GM21367 (cell line): ENCODE measurements around the gene PRDM16.

ENCODE experiments used
- ATAC-seq: cut with Tn5 transposase; IDR thresholded peaks from one replicate; pipeline ENCODE4 v1.9.1; 2021; ENCODE audit not compliant: unreplicated experiment

Gene PRDM16

DNA sequence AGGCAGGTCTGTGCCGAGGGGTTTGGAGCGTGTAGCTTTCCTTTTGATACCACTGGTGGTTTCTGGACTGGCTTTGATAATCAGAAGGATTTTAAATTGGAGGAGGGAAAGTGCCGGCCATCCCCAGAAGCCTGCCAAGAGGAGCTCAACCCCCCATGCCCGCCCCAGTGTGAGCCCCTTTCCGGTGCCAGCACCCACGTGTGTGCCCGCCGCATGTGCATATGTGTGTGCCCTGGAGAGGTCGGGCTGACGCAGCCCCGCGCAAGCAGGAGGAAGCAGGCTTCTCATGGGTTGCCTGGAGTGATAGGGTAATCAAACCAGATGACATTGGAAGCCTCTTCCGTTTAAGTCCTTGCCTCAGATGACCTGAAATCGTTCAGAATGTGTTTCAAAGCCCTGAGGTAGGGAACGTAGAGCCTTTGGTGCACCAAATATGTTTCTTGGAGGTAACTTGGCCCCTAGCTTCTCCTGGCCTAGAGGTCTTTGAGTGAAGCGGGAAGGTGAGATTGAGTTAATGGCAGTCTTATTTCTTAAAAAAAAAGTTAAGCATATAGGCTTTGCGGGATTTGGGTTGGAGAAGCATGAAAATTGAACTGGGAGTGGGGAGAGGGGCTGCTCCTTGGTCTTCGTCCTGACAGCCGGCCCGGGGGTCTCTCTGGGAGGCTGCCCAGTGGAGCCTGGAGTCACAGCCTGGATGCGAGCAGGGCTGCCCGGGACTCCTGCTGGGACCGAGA lies 351.4 kb downstream of the PRDM16 start:
- ATAC-seq, result no peak

DNA sequence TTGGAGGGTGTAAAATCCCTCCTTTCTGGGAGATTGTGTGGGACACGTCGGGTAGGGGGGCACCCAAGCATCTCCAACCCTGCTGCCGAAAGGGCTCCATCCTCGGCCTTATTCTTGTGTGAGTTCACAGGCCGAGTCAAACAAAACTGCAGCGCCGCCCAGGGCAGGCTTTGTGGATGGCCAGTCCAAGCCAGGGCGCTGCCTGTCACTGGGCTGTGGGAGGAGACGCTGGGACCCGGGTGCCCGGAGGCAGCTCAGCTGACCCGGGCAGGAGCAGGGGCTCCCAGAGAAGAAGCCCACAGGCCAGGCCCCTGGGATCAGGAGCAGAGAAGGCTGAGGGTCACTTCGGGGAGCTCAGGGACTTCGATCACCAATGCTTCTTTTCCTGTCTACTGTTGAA lies 353.6 kb downstream of the PRDM16 start:
- no peak for ATAC-seq

DNA sequence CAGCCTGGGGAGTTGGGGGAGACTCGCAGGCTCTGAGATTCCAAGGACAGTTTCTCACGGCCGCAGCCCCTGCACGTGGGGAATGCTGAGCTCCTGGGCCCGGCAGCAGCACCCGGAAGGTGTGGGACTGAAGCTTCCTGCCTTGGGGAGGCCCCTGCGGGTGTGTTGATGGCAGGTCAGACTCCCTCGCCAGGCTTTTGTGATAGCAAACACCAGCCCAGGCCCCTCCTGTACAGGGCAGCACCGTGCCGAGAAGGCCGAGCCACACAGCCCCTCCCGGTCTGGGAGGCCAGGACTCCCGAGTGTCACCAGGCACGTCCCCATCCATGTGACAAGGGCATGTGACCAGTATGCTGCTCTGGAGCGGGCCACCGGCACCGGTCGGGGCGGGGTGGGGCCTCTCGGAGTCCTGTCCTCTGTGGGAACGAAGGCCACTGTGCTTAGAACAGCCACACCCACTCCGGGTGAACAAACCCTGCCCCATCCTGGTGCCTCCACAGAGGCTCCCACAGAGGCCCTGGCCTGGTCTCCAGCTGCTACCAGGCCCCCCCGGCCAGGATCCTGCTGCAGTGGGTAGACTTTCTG lies 354.3 kb downstream of the PRDM16 start:
- ATAC-seq, result no peak

DNA sequence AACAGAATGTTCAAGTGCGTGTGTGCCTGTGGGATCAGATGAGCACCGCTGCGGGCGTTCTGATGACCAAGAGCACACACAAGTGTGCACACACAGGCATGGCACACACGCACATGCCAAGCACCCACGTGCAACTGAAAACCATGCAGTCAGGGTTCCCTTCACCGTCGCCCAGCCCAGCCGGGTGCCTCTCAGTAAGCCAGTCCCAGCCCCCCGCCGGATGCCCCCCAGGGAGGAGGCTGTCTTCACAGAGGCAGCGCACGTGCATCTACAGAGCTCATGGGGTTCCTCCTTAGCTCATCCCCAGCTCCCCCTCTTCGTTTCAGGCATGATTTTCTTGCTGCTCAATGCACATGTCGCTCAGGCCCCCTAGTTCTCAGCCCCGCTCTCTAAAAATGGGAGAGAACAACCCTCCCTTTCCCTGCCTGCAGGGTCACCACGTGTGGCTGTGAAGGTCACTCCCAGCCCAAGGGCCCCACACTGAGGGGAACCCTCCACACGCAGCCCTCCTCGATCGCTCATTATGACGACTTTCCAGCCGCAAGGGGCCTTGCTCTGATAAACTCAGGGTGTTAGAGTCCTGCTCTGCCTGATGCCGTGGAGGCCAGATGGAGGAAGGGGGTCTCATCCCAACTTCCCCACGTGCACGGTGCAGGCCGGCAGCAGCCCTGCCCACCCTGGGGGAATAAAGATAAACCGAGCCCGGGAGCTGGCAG lies 355.1 kb downstream of the PRDM16 start:
- ATAC-seq, result no peak

DNA sequence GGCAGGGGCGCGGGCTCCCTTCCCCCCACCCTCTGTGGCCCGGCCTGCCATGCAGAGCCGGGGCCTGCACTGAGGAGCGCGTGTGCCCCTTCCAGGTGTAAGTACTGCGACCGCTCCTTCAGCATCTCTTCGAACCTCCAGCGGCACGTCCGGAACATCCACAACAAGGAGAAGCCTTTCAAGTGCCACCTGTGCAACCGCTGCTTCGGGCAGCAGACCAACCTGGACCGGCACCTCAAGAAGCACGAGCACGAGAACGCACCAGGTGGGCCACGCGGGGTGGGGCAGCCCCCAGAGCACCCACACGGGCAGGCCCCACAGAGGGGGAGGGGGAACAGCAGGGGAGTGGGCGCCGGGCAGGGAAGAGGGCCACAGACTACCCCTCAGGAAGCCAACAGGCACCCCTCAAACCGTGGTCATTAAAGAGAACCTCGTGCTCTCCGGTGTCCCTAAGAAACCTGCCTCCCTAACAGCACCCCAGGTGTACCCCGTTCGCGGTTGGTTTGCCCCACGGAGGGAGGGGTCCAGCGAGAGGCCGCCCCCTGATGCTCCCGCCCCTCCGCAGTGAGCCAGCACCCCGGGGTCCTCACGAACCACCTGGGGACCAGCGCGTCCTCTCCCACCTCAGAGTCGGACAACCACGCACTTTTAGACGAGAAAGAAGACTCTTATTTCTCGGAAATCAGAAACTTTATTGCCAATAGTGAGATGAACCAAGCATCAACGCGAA lies 356.6 kb downstream of the PRDM16 start:
- no peak for ATAC-seq

DNA sequence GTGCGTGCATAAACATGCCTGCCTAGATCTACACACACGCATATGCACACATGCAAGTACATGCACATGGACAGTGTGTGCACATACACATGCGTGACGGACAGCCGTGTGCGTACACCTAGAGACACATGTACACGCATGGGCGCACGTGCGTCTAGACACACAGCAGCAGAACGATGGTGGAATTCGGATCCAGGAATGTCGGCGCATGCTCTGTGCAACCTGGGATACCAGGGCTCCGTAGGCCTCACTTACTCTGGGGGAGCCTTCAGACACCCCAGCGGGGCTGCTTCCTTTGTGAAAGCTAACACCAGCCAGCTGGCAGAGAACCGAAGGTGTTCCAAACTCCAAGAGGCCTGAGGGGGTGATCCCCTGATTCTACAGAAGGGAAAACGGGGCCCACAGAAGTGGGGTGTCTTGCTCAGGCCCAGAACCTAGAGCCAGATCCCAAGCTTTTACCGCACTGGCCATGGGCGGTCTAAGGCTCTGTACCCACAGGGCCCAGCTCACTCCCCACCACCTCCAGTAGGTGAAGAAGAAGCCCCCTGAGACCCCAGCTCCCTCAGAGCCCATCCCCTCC lies 358.0 kb downstream of the PRDM16 start:
- ATAC-seq, result no peak

DNA sequence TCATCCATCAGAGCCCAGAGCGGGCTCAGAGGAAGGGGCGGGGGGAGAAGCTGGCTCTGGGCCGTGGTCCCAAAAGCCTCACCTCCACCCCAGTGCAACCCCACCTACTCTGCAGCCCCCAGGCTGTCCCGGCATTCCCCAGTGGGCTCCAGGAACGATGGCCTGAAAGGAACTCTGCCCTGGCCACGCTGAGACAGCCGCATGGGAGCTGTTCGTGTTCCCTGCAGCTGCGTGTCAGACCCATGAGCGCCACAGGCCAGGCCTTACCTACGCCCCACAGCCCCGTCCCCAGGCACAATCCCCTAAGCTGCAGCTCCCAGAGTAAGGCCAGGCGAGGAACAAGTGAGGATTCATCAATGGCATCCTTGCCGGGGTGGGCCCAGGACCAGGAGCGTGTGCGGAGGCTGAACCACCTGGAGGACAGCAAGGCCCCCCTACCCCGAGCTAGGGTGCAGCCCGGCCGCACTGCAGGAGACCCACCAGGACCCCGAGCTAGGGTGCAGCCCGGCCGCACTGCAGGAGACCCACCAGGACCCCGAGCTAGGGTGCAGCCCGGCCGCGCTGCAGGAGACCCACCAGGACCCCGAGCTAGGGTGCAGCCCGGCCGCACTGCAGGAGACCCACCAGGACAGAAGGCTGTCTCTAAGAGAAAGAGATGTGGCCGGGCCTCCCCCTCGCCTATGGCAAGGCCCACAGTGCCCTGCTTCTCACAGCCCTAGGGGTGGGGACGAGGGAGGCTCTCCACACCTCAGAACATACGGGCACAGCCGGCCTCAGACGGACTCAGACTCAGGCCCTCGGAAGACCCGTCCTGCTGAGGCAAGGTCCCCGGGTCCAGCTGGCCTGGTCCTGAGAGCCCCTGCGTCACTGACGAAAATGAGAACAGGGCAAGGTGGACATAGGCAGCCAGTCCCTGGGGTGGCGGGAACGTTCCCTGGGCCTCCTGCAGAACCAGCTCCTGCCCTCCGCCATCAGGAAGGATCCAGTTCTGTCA lies 359.0 kb downstream of the PRDM16 start:
- ATAC-seq, result no peak

DNA sequence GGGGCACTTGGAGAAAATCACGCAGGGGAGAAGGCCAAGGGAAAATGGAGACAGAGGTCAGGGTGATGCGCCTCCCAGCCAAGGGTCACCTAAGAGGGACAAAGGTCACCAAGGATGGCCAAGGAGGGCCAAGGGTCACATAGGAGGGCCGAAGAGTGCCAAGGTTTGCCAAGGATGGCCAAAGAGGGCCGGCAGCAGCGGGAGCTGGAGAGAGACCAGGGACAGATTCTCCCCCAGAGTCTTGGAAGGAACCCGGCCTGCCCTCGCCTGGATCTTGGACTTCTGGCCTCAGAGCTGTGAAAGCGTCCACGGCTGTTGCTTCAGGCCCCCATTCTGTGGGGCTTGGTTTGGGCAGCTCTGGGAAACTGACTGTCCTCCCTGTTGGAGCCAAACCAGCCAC lies 359.9 kb downstream of the PRDM16 start:
- no peak for ATAC-seq

DNA sequence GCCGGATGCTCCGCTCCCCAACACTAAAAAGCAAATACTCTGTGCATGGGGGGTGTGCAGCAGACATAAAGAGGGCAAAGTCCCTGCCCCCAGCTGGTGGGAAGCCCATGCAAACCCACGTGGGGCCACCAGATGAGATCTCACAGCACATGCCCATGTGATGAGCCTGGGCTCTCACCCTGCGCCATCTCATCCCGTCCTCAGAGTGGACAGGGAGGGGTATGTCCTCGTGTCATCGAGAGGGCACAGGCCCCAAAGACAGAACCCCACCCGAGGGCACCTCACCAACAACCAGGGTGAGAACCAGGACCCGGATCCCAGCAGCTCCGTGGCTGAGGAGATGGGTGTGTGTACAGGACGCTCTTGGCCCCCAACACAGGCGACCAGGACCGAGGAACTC lies 360.3 kb downstream of the PRDM16 start:
- no peak for ATAC-seq

DNA sequence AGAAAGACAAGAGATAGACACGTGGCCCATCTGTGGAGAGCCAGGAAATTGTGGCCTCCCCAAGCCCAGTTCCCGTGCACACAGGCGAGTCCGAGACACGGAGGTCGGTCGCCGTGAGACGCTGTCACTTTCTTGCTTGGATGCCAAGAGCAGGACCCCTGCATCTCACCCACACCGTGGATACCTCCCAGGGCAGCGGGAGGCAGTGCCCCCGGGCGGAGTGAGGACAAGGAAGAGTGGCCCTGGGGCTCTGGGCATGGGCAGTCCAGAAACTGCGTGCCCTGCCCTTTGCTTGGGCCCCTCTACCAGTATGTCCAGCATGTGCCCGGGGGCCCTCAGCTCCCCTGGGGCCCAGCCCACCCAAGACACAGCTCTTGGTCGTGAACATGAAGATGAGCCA lies 360.8 kb downstream of the PRDM16 start:
- ATAC-seq, result no peak

DNA sequence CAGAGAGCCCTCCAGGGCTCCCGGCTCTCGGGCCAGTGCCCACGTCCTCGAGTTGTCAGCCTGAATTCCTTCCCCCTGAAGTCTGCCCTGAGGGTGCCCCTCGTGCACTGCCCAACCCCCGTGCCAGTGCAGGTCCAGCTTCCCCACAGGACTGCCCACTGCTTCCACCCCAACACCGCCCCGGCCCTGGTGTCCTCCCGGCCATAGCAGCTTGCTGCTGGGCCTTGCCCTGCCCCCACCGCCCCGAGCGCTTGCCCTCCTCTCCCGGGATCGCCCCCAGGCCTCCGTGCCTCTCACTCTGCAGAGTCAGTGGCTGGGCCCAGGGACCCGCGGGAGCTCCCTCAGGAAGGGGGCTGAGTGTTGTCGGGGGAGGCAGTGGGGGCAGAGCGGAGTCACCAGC lies 361.4 kb downstream of the PRDM16 start:
- no peak for ATAC-seq

DNA sequence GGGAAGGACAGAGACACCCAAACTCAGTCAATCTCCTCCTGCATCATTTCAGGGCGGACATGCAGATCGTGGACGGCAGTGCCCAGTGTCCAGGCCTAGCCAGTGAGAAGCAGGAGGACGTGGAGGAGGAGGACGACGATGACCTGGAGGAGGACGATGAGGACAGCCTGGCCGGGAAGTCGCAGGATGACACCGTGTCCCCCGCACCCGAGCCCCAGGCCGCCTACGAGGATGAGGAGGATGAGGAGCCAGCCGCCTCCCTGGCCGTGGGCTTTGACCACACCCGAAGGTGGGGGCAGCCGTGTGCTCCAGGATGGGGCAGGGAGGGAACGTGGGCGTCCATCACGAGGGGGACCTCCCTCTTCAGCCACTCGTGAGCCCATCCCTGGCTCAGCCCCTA lies 361.8 kb downstream of the PRDM16 start:
- ATAC-seq, result no peak

DNA sequence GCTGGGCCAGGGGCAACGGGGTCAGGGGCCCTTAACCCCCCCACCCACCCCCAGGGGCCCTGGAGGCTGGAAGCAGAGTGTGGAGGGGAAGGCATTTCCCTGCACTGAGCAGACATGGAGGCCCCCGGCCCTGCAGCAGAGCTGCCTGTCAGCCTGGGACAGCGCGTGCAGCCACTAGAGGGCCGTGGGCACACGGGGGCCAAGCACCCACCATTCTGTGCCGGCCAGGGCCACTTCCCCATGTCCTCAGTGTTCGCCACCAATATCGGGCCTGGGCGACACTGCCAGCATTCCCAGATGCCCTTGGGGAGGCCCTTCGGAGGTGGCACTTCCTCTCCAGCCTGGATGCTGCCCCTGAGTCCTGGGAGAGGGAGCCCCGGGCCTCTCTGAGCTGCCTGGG lies 362.3 kb downstream of the PRDM16 start:
- ATAC-seq, result no peak

DNA sequence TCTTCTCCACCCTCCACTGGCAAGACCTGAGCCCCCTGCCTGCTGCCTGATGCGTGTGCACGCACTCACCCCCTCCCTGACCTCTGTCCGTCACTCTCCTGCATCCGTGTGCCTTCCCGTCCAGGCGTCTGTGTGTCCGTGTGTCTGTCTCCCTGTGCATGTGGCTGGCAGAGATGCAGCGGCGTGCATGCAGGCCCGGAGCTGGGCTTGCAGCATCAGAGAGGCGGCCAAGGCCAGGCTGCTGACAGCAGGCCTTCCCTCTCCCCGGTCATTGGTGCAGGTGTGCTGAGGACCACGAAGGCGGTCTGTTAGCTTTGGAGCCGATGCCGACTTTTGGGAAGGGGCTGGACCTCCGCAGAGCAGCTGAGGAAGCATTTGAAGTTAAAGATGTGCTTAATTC lies 362.7 kb downstream of the PRDM16 start:
- ATAC-seq, result no peak

DNA sequence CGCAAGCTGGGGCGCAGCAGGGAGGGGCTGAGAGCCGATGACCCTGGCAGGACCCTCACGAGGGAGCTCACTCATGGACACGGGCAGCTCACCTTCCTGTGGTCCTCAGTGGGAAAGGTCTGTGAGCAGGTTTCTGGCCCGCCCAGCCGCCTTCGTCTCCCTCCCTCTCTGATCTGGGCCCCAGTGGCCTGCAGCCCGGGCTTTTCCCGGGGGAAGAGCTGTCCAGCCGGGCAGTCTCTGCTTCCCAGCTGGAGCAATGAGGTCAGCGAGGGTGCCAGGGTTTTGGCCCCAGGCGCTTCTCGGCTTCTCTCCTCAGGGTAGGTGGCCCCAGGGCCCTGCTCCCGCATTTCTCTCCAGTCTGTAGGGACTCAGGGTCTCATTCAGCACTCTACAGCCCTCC lies 363.3 kb downstream of the PRDM16 start:
- ATAC-seq, result no peak

DNA sequence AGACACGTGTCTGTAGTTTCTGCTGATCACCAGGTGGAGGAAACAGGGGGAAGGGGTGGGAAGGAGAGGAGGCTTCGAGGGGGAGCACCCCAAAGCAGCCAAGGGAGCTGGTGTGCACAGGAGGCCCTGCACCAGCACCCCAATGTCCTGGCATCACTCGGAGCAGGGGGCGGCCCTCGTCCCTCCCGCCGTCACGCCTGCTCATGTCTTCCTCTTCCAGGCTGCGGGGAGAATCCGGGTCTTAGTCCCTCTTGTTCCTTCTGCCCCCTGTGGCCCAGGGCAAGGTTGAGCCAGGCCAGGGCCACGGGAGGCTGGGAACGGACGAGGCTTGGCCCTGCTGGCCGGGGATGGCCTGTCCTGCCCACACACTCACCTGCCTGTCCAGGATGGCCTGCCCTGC lies 364.1 kb downstream of the PRDM16 start:
- no peak for ATAC-seq

DNA sequence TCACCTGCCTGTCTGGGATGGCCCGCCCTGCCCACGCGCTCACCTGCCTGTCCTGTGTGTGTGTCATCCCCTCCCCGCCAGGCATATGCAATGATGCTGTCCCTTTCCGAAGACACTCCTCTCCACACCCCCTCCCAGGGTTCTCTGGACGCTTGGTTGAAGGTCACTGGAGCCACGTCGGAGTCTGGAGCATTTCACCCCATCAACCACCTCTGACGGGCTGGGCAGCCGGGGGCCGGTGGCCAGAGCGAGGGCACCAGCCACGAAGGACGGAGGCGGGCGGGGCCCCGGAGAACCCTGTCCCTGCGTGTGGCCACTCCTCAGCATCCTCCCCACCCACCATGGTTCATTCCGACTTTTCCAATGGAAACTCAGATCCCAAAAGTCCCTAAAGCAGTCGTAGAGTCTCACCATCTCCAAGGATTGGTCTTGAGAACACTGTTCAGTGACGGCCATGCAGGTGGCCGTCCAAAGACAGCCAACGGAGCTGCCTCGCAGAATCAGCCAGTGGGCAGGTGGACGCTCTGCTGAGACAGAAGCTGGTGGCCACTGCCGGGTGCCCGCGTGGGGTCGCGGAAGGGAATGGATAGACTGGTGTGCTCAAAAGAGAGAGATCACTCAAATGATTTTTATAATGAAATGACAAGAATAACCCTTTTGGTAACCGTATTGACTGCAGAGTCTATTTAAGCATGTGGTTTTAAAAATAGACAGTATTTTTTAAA lies 364.8 kb downstream of the PRDM16 start:
- ATAC-seq, result no peak

DNA sequence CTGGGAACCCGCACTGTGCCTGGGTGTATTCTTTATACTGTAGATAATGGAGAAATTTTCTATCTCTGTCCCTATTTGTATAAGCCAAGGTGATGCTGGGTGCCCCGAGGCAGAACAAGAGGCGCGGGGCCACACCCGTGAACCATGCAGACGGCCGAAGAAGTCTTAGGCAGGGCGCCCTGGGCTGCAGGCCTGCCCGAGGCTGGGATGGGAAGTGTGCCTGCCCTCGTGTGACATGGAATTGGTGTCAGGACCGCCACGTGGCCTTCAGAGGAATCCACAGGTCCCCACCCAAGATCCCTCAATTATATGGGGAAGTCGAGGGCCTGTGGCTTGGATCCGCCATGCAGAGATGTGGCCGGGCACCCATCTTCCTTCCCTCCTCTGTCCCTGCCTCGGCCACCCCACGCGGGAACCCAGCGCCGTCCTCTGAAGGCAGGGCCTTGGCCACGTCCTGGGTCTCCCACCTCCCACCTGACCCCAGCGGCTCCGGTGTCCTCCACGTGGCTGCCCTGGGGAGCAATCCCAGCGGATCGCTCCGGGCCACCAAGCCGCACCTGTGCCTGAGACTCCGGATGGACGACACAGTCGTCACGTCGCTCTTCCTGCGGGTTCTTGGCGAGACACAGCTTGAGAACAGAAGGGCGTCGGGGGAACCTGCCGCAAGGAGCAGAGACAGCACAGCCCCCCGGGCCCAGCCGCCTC lies 365.6 kb downstream of the PRDM16 start:
- ATAC-seq, result no peak

DNA sequence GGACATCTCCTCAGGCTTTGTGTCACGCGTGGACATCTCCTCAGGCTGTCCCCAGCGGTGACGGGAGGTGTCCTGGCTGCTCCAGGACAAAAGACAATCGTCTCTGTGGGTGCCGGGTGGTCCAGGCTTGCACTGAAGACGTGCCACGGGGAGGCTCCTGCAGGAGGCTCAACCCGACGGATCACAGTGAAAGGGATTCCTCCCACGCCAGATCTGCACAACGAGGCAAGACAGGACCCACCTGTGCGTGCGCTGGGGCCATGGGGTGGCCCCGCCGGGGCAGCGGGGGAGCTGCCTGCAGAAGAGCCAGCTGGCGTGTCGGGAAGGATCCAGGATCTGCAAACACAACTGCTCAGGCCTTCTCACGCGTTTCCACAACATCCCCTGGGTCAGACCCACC lies 366.7 kb downstream of the PRDM16 start:
- ATAC-seq, result no peak
